HG03045 (cell line): Measurements from ENCODE around the gene C1orf116.

Source experiments
- ATAC-seq: cut with Tn5 transposase; IDR thresholded peaks from one replicate; pipeline ENCODE4 v1.9.1; 2021; ENCODE audit warnings: mild to moderate bottlenecking, moderate library complexity; ENCODE audit not compliant: unreplicated experiment

The C1orf116 gene

DNA sequence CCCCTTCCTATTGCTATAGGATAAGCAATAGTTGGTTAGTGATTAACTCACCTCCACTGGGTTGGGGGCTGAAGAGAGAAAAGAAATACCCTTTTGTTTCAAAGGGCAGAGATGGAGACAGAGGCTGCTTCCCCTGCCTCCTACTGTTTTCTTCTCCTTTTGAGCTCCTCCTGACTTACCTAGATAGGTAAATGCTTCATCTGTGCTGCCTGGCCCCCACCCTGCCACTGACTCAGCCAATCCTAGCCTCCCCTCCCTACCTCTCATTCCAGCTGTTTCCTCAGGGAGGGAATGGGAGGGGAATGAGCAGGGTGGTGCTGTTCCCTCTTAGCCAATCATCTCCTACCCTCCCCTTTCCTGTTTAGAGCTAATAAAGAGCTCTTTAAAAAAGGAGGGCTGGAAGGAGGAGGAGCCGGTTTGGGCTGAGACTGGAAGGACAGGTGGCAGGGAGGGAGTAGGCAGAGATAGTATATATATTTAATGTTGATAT, at the start of gene C1orf116:
Gene C1orf116, minus strand, starts transcription at position 229 of the 490 bp plus-strand sequence. CDS start 5,158 bp downstream, outside the sequence.
- no peak for ATAC-seq

DNA sequence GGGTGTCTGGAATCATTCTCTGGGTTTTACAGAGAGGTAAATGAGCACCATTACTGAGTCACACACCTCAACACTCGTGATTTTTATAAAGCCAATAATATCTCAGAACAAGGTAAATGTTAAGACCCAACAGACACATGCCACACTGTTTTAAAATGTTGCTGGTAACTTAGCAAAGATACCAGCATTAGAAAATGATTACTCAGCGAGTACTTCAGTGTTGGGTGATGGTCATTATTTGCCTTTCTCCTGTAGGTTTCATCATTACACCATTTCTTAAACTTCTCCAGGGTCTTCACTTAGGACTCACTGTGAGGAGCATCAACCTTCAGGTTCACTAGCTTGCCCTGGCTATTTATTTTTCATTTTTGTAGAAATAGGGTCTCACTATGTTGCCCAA, 49.2 kb upstream of the C1orf116 start:
- no peak for ATAC-seq

DNA sequence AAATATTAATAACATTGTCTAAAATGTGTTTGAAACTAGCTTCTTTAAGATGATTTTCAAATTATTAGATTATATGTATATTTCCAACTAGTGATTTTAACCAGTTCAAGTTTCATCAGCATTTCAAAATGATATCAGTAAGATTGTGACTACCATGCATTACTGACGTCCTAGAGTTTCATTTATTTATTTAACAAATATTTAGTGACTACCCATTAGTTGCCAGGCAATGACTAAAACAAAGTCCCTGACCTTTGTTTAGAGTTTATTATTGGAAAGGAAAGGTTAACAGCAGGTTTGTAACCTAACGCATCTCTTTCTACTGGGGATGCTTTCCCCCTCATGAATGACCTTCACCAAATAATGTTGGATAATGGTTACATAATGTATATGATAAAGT, 48.5 kb upstream of the C1orf116 start:
- no peak for ATAC-seq

DNA sequence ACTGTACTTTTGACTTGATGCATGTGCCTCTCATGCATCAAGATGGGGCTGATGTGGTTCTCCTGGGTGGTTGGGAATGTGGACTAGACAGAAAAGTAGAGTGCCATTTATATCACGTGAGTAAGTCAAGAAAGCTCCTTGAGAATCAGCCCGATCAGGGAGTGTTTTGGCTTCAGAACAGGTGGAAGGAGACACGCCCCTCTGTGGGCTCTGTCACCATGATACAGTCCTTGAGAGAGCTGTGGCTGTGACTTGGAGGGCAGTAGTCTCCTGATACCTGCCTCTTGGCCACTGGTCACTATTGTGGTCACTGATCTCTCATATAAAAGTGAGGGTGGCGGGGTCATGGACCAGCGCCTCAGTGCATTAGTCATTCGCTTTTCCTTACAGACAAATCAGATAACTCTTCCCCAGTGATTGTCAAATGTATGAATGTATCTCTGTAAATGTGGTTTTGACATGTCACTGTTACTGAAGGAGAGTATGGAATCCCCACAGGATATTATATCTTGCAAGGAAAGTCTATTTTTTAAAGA, 47.2 kb upstream of the C1orf116 start:
- no peak for ATAC-seq

DNA sequence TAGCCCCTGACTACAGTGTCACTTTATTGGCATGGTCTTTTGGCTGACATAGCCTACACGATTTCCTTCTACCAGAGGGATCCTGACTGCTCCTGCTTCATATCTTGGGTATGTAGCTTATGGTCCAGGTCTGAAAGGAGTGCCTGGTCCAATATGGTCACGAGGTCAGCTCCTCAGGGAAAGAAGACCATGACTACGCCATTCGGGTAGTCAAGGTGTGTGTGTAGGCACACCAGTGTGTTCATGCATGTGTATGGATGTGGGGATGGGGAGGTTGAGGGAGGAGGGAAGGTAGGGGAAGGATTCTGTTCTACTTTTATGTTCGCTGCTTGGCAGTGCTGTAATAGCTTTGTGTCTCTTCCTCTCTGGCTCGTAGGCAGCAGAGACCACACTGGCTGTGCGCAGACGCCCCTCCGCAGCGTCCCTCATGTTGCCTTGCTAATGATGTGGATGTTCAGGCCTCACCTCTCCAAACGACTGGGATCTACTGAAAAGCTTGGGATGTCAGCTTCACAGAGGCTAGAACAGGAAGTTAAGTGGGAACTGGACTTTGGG, 46.1 kb upstream of the C1orf116 start:
- no peak for ATAC-seq

DNA sequence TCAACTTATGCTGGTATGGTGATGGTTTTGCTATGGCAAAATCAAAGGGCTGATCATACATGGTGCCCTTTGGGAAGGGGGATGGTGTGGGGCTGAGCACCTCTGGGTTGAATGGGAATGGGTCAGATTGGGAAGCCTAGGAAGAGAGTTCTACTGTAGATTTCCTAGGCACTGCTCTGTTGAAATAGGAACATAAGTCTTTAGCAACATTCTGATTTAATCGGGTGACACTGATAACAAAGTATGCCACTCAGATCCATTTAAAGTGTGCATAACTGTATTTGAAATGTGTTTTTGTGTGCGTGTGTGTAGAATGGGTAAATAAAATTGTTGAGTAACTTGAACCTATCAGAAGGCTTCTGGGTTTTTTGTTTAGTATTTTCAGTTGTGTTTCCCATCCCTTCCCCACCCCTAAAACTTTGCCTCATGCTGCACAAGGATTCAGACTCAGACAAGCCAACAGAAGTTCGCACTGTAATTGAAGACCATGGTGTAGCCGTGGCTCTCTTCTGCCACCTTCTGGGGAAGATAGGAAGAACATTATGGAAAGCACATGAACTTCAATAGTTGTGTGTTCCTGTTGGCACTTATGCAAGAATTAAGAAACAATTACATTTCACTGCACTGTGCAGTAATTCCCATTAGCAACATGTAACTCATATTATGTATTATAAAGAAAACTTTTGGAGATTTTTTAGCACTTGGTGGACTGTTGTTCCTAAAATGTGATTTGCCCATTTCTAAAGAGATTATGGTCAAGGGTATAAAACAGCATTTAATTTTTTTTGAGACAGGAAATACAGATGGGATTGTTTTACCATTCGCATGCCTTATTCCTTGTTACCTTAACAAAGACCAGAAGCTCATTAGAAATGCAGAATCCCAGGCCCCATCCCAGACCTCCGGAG, 45.2 kb upstream of the C1orf116 start:
- no peak for ATAC-seq

DNA sequence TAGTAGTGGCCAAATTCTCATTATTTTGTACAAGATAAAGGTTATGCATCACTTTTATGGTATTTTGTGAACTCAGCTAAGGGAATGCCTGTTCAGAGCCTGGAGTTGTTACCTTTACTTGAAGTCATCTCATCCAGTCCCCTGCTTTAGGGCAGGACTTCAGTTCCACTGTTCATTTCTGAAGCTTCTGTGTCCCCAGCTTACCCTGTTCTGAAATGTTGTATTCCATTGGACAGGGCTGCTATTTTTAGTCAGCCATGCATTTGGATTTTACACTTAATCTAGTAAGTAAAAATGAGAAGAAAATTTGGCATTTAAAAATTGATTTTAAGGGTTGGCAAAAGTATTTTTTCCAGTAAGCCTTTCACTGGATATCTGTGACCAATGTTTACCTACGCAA, 44.5 kb upstream of the C1orf116 start:
- ATAC-seq: no peak

DNA sequence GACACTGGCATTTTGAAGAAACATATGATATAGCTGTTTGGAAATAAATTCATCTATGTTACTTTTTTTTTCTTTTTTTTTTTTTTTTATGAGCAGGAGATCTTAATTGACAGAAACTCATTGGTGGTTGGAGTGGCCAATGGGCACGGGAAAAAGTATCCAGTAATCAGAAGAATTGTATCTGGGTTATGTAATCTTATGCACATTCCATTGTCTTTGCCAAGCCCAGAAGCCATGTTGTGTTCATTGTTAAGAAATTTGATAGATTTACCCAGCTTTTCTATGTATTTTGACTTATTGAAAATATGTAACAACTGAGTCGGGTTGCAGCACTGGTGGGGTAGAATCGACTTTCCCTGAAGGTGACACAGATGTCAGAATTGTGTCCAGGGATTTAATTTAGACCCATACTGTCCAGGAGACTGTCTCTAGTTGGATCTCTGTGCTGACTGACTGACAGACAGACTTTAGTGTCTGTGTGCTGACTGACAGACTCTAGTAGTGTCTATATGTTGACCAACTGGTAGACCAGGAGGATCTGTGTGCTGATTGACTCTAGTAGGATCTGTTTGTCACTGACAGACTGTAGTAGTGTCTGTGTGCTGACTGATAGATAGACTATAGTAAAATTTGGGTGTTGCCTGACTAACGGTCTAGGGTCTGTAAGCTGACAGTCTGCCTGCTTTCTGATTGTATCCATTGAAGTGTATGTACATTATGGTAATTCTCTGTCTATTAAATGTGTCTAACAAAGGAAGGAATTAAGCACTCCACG, 43.8 kb upstream of the C1orf116 start:
- no peak for ATAC-seq

DNA sequence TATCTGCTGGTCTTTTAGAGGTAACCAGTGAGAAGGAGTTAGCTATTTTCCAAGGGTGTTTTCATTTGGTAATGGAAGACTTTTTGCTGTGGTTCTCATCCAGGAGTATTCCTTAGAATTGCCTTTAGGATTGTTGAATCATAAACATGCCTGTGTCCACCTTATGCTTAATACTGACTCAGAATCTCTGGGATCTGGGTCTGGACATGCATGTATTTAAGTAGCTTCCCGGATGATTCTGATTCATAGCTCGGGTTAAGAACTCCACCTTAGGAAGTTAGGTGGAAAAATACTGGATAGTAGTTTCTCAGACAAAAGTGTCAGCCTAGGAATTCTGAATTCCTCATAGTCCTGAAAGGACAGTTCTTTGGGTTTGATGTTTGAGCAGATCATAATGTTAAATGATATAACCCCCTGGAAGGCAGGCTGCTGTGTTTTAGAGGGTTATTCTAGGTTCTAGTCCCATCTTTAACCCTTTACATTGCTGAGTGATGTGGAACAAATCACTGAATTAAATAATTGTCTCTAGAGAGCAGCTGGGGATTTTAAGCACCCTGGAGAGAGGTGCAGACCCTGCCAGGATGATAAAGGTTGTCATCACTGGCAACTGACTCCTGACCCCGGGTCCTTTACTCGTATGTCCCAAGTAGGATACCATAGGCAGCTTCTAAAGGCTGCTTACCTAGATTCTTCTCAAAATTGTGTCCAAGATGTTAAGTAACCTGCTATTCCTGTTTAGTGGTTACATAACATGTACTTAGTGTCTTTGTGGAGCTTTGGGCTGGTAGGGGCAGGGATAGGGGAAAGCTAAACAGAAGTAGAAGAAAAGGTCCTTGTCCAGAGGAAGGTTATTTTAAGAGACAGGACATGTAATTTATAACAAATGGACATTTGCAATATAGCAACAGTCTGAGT, 41.6 kb upstream of the C1orf116 start:
- ATAC-seq: no peak

DNA sequence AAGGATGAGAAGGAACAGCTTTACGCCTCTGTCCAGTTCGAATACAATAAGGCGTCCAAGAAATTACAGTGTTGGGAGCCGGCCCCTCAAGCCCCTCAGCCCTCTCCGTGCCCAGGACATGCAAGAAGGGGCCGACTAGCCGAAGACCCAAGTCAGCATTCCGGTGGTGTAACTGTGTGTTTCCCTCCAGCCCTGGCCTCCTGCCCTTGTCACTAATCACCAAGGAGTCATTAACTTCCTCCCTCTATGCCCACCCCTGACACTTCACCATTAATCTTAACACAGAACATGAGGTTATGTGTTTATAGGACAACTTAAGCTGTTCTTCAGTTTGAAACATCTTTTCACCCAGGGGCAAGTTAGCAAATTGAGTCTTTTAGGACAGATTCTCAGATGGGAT, 39.7 kb upstream of the C1orf116 start:
- ATAC-seq: no peak

DNA sequence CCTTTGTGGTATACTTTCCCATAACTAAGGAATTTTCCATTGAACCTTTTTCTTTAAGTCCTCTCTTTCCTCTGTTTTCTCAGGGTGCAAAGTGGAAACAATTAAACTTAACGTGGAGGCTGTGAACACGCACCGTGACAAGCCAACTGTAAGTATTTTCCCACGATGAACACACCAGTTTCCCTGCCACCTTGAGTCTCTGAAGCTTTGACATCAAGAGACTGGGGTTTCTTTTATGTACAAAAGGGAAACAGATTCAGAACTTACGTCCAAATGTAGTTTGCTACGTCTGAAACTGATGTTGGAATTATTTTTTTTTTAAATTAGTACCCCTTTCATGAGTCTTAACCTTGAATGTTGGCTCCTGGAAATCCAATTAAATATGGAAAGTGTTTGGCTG, 38.9 kb upstream of the C1orf116 start:
- ATAC-seq: no peak

DNA sequence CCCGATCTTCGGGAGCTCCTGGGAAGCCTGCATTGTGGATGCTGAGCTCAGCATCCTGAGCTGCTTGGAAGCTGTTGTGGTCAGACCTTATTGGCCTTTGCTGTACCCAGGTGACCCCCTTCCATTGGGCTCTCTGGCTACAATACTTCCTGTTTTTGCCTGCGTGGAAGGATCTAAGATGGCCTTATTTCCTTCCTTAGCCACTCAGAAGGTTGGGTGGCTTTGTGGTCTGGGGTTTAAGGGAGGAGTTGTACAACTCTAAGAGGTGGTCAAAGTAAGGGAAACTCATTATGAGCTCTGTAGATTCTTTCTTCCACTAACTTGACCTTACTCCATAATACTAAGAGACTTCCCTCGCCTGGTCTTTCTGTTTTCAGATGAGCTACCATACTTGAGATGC, 38.3 kb upstream of the C1orf116 start:
- ATAC-seq: no peak

DNA sequence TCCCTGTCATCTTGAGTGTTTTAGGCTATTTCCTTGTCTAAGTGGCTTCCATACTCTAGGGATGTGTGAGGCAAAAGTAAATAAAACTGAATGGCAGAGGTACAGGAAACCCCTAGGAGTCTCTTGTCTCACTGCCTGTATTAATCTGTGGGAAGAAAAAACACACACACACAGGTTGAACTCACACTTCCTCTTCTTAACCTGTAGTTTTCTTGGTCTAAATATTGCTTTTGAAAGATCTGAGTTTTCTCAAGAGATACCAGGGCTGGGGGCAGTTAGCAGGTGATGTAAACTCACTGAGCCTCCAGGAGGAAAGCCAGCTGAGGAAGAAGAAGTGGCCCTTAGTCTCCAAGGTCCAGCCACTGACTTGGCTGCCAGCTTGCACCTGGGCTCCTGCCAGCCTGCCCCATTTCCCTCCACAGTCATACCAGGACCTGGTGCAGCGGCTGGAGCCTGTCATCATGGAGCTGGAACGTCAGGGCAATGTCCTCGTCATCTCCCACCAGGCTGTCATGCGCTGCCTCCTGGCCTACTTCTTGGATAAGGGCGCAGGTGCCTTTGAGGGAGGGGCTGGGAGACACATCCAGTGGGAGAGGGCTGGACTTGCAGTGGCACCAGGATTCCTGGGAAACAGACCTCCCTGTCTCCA, 37.4 kb upstream of the C1orf116 start:
- no peak for ATAC-seq

DNA sequence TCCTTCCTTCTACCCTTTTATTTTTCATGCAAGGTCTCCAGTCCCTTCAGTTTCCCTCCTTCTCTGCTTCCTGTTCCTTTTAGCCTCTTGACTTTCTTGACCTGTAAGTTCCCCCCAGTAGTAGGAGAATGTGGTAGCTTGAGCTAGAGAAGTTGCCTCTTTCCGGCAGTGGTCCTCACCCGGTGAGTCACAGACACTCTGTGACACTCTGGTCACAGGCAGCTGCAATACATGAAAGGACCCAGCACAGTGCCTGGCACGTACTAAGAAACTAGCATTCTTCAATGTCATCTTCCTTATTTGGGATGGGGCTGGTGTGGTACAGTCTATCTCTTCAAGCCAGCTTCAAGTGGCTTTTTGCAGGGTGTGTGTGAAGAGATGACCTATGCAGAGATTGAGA, 36.5 kb upstream of the C1orf116 start:
- no peak for ATAC-seq

DNA sequence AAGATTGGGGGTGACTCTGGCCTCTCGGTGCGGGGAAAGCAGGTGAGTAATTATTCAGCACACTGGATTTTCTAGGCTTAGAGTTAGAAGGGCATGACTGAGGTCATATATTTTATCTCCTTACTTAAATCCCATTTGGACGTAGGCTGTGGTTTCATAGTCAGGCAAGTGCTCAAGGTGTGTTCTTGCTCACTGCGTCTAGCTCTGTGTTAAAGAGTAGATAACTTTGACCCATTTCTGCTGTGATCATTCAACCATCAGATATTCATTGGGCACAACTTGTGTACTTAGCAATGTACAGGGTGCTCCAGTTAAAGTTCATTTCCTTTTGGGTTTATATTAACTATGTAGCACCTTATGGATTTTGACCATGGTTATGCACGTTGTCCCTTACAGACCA, 35.1 kb upstream of the C1orf116 start:
- no peak for ATAC-seq

DNA sequence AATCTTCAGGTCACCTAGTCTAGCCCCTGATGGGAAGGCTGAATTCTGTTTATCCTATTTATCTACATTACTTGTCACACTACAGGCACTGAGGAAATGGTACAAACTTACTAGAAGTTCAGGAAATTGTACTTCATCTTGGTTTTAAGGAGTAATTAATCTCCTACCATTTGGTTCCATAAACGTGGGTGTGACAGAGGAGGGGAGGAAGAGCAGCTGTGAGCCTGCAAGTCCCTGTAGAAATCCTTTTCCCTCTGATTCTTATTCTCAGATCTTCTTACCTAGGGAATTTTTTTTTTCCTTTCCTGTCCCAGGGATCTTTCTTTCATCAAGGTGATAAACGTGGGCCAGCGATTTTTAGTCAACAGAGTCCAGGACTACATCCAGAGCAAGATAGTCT, 34.6 kb upstream of the C1orf116 start:
- ATAC-seq: no peak

DNA sequence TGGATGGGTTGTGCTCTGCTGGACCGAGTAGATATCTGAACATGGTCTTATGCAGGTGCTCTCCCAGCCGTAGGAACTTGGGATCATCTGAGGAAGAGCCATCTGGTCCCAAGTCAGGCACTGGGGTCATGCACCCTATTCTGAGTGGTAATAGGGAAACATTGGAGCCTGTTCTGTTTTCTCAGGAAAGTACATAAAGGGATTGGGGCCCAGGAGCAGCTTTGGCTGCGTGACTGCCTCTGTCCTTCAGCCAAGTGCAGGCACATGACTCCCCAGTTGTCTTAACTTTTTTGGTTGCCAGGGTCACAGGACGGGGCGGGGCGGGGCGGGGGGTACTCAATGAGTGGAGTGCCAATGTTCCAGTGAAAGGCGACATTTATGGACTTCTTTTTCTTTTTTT, 32.0 kb upstream of the C1orf116 start:
- ATAC-seq: no peak

DNA sequence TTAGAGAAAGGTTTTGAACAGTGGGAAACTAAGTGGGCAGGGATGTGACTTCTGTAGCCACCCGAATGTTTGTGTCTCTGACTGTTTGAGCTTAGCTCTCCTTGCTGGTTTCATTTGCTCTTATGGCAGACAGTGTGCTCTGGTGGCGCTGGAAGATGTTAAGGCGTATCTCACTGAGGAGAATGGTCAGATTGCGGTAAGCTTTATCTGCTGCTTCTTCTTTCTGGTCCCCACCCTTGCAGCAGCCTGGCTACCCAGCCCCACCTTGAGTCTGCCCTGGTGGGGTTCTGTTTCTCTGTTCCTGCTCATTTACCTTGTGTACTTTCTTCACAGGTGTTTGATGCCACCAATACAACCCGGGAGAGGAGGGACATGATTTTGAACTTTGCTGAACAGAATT, 30.5 kb upstream of the C1orf116 start:
- ATAC-seq: no peak

DNA sequence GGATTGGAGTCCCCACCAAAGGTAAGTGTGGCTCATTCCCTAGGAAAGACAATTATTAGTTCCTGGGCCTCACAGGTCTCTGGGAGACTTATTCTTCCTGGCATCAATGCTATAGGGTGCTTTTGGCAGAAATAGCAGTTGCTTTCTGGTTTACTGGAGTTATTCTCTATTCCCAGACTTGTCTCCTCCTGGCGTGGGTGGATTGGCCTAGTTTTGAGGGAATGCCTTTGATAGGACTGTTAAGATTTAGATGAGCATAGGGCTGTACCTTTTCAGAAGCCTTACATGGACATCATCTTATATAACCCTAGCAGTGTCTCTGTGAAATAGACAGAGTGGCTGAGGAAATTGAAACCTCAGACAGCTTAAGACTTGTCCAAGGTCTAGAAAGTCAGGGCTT, 29.5 kb upstream of the C1orf116 start:
- ATAC-seq: no peak

DNA sequence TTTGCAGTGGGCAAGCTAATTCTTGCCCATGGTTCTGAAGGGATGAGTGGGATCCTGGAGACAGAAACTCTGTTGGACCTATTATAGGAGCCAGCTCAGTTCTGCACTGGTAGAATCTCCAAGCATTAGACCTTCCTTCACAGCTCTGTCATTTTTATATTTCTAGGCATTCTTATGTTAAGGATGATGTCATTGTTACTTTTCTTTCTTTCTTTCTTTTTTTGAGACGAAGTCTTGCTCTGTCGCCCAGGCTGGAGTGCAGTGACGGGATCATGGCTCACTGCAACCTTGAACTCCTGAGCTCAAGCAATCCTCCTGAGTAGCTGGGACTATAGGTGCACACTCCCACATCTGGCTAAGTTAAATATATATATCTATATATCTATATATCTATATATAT, 28.0 kb upstream of the C1orf116 start:
- ATAC-seq: no peak
